HL-60 (cell line): ENCODE data around the gene KAZN.

ENCODE experiments used
- GABPA ChIP-seq: IDR thresholded peaks from 2 replicates; pipeline ENCODE4 v1.6.1; 2012; ENCODE audit warnings: low read depth
- POLR2AphosphoS5 ChIP-seq: IDR thresholded peaks from 2 replicates; pipeline ENCODE4 v1.6.1; 2012; ENCODE audit warnings: low read depth
- REST ChIP-seq: IDR thresholded peaks from 2 replicates; pipeline ENCODE4 v1.6.1; 2012; ENCODE audit warnings: low read depth; ENCODE audit not compliant: insufficient replicate concordance
- SPI1 ChIP-seq: IDR thresholded peaks from 2 replicates; pipeline ENCODE4 v1.6.1; 2012; ENCODE audit warnings: low read depth, mild to moderate bottlenecking, borderline replicate concordance
- TF ChIP-seq, protein P1 (sequence below): IDR thresholded peaks from one replicate; pipeline ENCODE4 v1.5.1; 2011; ENCODE audit warnings: low read length, control low read depth, inconsistent platforms; ENCODE audit not compliant: insufficient read depth

- TF ChIP-seq, protein P1, sequence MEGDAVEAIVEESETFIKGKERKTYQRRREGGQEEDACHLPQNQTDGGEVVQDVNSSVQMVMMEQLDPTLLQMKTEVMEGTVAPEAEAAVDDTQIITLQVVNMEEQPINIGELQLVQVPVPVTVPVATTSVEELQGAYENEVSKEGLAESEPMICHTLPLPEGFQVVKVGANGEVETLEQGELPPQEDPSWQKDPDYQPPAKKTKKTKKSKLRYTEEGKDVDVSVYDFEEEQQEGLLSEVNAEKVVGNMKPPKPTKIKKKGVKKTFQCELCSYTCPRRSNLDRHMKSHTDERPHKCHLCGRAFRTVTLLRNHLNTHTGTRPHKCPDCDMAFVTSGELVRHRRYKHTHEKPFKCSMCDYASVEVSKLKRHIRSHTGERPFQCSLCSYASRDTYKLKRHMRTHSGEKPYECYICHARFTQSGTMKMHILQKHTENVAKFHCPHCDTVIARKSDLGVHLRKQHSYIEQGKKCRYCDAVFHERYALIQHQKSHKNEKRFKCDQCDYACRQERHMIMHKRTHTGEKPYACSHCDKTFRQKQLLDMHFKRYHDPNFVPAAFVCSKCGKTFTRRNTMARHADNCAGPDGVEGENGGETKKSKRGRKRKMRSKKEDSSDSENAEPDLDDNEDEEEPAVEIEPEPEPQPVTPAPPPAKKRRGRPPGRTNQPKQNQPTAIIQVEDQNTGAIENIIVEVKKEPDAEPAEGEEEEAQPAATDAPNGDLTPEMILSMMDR = no peak
- no peak for TF ChIP-seq GABPA
- TF ChIP-seq SPI1 = no peak
- TF ChIP-seq POLR2AphosphoS5 = no peak
- TF ChIP-seq REST = no peak
Observed at GRCh38 chr1:14934867-14935266, 336.4 kb downstream of the KAZN start.
